ENCODE measurements around the gene C11orf86.
"Not testable (repeated sequence)": the region's sequence is repeated elsewhere in the genome, so short reads cannot be mapped to it uniquely, and the experiment has no call there.

C11orf86 gene

DNA sequence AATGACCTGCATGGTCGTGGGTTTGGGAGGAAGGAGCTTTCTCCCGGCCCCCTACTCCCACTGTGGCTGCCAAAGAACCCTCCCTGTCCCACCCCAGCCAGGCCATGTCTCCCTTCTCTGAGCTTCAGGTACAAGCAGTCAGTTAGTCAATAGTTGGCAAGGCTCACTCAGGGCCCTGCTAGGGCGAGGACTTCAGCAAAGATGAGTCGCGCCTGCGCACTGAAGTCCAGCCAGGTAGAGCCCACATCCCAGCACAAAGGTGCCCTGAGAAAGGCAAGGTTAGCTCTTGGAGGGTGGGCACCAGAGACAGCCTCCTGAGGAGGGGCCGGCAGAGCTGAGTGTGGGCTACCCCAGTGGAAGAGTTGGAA, 11.1 kb downstream of the C11orf86 start:
- no peak for DNase-seq (ENCODE audit: insufficient read length, low spot score)

GRCh38 chr11:66987158-66987620, 12.1 kb downstream of the C11orf86 start:
- FAIRE-seq (no peak), DNase-seq (ENCODE audit: insufficient read length, low spot score) (no peak)
- no peak for TF ChIP-seq PAX5 (IDR thresholded peaks at IDR 0.05; ENCODE audit: insufficient read depth, low read length, severe bottlenecking)
- TF ChIP-seq SPI1 (IDR thresholded peaks at IDR 0.05; ENCODE audit: low read depth, low read length): no peak
- no peak for TF ChIP-seq TAF1 (IDR thresholded peaks at IDR 0.05; ENCODE audit: low read depth, low read length)
- TF ChIP-seq POLR2A (IDR thresholded peaks at IDR 0.05; ENCODE audit: low read depth, low read length): no peak
- no peak for TF ChIP-seq POLR2AphosphoS5 (IDR thresholded peaks at IDR 0.05; ENCODE audit: low read depth, low read length)

More for the DNA sequence above, 11.1 kb downstream of the C11orf86 start:
- TF ChIP-seq POLR2A (IDR thresholded peaks at IDR 0.05; ENCODE audit: low read depth, low read length) (no peak), POLR2AphosphoS5 (IDR thresholded peaks at IDR 0.05; ENCODE audit: low read depth, low read length) (no peak), TAF1 (IDR thresholded peaks at IDR 0.05; ENCODE audit: low read depth, low read length) (no peak), SPI1 (IDR thresholded peaks at IDR 0.05; ENCODE audit: low read depth, low read length) (no peak), POU2F2 (IDR thresholded peaks at IDR 0.05; ENCODE audit: low read depth, low read length) (no peak), PAX5 (IDR thresholded peaks at IDR 0.05; ENCODE audit: insufficient read depth, low read length, severe bottlenecking) (no peak)
- no peak for FAIRE-seq

DNA sequence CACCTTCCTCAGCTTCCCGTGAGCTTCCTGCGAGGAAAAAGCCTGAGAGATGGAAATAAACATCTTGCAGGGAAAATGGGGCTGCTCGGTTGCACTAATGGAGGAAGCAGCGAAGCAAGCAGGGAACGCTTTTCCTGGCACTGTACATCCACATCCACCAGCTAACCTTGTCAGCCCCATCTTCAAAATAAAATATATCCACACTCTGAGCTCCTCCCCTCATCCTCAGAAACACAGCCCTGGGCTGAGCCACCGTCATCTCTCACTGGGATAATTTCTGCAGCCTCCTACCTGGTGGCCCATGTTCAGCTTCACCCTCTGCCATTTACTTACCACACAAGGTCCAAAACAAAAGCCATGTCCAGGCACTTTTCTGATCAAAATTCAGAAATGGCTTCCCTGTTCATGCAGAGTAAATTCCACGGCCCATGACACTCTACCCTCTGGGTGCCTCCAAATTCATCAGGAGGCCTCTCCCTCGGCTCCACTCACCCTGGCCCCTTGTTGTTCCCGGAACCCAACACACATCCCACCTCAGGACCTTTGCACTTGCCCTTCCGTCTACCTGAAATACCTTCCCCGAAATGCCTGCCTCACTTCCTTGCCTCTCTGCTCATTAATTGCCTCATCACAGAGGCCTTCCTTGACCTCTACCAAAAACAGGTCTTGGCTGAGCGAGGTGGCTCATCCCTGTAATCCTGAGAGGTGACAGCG, 13.0 kb downstream of the C11orf86 start:
- TF ChIP-seq POLR2A (IDR thresholded peaks at IDR 0.05; ENCODE audit: low read depth, low read length) (no peak), PAX5 (IDR thresholded peaks at IDR 0.05; ENCODE audit: insufficient read depth, low read length, severe bottlenecking) (no peak), POLR2AphosphoS5 (IDR thresholded peaks at IDR 0.05; ENCODE audit: low read depth, low read length) (no peak), TAF1 (IDR thresholded peaks at IDR 0.05; ENCODE audit: low read depth, low read length) (no peak), POU2F2 (IDR thresholded peaks at IDR 0.05; ENCODE audit: low read depth, low read length) (no peak), SPI1 (IDR thresholded peaks at IDR 0.05; ENCODE audit: low read depth, low read length) (no peak)
- DNase-seq (ENCODE audit: insufficient read length, low spot score): no peak
- no peak for FAIRE-seq

DNA sequence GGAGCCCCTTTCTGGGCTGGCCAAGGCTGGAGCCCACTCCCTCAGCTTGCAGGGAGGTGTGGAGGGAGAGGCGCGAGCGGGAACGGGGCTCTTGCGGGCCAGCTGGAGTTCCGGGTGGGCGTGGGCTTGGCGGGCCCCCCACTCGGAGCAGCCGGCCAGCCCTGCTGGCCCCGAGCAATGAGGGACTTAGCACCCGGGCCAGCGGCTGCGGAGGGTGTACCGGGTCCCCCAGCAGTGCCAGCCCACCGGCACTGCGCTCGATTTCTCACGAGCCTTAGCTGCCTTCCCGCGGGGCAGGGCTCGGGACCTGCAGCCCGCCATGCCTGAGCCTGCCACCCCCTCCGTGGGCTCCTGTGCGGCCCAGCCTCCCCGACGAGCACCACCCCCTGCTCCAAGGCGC, 13.6 kb downstream of the C11orf86 start:
- not testable (repeated sequence) for FAIRE-seq; DNase-seq (ENCODE audit: insufficient read length, low spot score)

DNA sequence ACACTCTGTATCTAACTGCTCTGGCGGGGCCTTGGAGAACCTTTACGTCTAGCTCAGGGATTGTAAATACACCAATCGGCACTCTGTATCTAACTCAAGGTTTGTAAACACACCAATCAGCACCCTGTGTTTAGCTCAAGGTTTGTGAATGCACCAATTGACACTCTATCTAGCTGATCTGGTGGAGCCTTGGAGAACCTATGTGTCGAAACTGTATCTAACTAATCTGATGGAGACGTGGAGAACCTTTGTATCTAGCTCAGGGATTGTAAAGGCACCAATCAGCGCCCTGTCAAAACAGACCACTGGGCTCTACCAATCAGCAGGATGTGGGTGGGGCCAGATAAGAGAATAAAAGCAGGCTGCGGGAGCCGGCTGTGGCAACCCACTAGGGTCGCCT, 14.3 kb downstream of the C11orf86 start:
- not testable (repeated sequence) for DNase-seq (ENCODE audit: insufficient read length, low spot score); FAIRE-seq

GRCh38 chr11:66992041-66992440, 16.9 kb downstream of the C11orf86 start:
- FAIRE-seq: no peak
- no peak for DNase-seq (ENCODE audit: insufficient read length, low spot score)
- TF ChIP-seq POLR2A (IDR thresholded peaks at IDR 0.05; ENCODE audit: low read depth, low read length) (no peak), SPI1 (IDR thresholded peaks at IDR 0.05; ENCODE audit: low read depth, low read length) (no peak), POU2F2 (IDR thresholded peaks at IDR 0.05; ENCODE audit: low read depth, low read length) (no peak), TAF1 (IDR thresholded peaks at IDR 0.05; ENCODE audit: low read depth, low read length) (no peak), POLR2AphosphoS5 (IDR thresholded peaks at IDR 0.05; ENCODE audit: low read depth, low read length) (no peak), PAX5 (IDR thresholded peaks at IDR 0.05; ENCODE audit: insufficient read depth, low read length, severe bottlenecking) (no peak)

GRCh38 chr11:66996609-66997273, 21.6 kb downstream of the C11orf86 start:
- DNase-seq (ENCODE audit: insufficient read length, low spot score) (no peak), FAIRE-seq (no peak)
- TF ChIP-seq PAX5 (IDR thresholded peaks at IDR 0.05; ENCODE audit: insufficient read depth, low read length, severe bottlenecking) (no peak), POLR2A (IDR thresholded peaks at IDR 0.05; ENCODE audit: low read depth, low read length) (no peak), TAF1 (IDR thresholded peaks at IDR 0.05; ENCODE audit: low read depth, low read length) (no peak), POU2F2 (IDR thresholded peaks at IDR 0.05; ENCODE audit: low read depth, low read length) (no peak), SPI1 (IDR thresholded peaks at IDR 0.05; ENCODE audit: low read depth, low read length) (no peak), POLR2AphosphoS5 (IDR thresholded peaks at IDR 0.05; ENCODE audit: low read depth, low read length) (no peak)

- FAIRE-seq (no peak), DNase-seq (ENCODE audit: insufficient read length, low spot score) (no peak)
- TF ChIP-seq POU2F2 (IDR thresholded peaks at IDR 0.05; ENCODE audit: low read depth, low read length): no peak
- no peak for TF ChIP-seq TAF1 (IDR thresholded peaks at IDR 0.05; ENCODE audit: low read depth, low read length)
- no peak for TF ChIP-seq PAX5 (IDR thresholded peaks at IDR 0.05; ENCODE audit: insufficient read depth, low read length, severe bottlenecking)
- no peak for TF ChIP-seq POLR2AphosphoS5 (IDR thresholded peaks at IDR 0.05; ENCODE audit: low read depth, low read length)
- no peak for TF ChIP-seq POLR2A (IDR thresholded peaks at IDR 0.05; ENCODE audit: low read depth, low read length)
- no peak for TF ChIP-seq SPI1 (IDR thresholded peaks at IDR 0.05; ENCODE audit: low read depth, low read length)
Observed at GRCh38 chr11:66999555-66999954, 24.5 kb downstream of the C11orf86 start.

GRCh38 chr11:67001332-67001731, 26.2 kb downstream of the C11orf86 start:
- no peak for DNase-seq (ENCODE audit: insufficient read length, low spot score)
- no peak for FAIRE-seq
- TF ChIP-seq POLR2AphosphoS5 (IDR thresholded peaks at IDR 0.05; ENCODE audit: low read depth, low read length) (no peak), TAF1 (IDR thresholded peaks at IDR 0.05; ENCODE audit: low read depth, low read length) (no peak), POU2F2 (IDR thresholded peaks at IDR 0.05; ENCODE audit: low read depth, low read length) (no peak), SPI1 (IDR thresholded peaks at IDR 0.05; ENCODE audit: low read depth, low read length) (no peak), POLR2A (IDR thresholded peaks at IDR 0.05; ENCODE audit: low read depth, low read length) (no peak), PAX5 (IDR thresholded peaks at IDR 0.05; ENCODE audit: insufficient read depth, low read length, severe bottlenecking) (no peak)

- no peak for TF ChIP-seq POU2F2 (IDR thresholded peaks at IDR 0.05; ENCODE audit: low read depth, low read length)
- no peak for TF ChIP-seq PAX5 (IDR thresholded peaks at IDR 0.05; ENCODE audit: insufficient read depth, low read length, severe bottlenecking)
- FAIRE-seq (no peak), DNase-seq (ENCODE audit: insufficient read length, low spot score) (no peak)
Observed at GRCh38 chr11:67002297-67002913, 27.3 kb downstream of the C11orf86 start.

Measured in GM12891 (cell line).